ENCODE results near the gene TEX22. TPM values are rescaled to one million over a fixed set of nuclear protein-coding genes. Genes with fewer than 3 reads are reported as not detected.

The TEX22 gene
- total RNA-seq, 1 donor = under 0.01 TPM

DNA sequence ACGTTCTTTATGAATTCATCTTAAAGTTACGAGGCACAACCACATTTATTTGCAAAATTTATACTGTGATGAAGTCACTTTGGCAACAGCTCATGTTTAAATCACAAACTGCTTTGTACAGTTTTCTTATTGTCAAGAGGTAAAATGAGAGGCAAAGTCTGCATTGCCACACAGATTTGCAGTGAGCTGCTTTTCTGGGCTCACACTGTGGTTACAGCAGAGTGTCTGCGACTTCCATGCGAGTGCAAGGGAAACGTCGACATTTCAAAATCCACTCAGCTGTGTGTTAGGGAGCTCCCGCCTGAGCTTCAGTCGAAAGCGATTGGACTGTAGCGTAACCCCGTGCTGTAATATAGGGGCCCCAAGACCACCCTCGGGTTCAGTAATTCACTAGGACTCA lies 34.3 kb downstream of the TEX22 start:
- no peak for DNase-seq (ENCODE audit: low read depth)
- no peak overlapping the region for H3K4me3 ChIP-seq (ENCODE audit: low read depth, low read length)
- TF ChIP-seq, protein P1, sequence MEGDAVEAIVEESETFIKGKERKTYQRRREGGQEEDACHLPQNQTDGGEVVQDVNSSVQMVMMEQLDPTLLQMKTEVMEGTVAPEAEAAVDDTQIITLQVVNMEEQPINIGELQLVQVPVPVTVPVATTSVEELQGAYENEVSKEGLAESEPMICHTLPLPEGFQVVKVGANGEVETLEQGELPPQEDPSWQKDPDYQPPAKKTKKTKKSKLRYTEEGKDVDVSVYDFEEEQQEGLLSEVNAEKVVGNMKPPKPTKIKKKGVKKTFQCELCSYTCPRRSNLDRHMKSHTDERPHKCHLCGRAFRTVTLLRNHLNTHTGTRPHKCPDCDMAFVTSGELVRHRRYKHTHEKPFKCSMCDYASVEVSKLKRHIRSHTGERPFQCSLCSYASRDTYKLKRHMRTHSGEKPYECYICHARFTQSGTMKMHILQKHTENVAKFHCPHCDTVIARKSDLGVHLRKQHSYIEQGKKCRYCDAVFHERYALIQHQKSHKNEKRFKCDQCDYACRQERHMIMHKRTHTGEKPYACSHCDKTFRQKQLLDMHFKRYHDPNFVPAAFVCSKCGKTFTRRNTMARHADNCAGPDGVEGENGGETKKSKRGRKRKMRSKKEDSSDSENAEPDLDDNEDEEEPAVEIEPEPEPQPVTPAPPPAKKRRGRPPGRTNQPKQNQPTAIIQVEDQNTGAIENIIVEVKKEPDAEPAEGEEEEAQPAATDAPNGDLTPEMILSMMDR (IDR thresholded peaks at IDR 0.05; ENCODE audit: insufficient read depth, low read depth, low read length) = no peak

DNA sequence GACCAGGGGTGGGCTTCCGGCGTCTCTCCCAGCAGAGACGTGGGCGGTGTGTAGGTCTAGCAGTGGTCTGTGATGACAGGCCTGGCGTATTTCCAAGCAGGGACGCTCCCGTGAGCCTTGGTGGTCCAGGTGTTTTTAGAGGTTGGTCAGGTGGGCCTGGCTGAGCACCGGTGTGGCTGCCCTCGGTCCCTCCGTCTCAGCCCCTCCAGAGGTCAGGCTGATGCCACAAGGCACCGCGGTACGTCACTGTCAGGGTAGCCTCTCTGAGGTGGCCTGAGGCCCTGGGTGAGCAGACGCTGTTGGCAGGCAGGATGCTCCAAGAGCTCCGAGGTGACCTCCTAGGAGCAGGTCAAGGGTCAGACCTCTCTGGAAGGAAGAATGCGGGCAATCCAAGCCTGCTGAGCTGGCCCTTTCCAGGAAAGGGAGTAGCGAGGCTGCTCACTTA lies 34.8 kb downstream of the TEX22 start:
- no peak overlapping the region for H3K4me3 ChIP-seq (ENCODE audit: low read depth, low read length)
- TF ChIP-seq, protein P1 (IDR thresholded peaks at IDR 0.05; ENCODE audit: insufficient read depth, low read depth, low read length) = no peak
- DNase-seq (ENCODE audit: low read depth) = no peak

DNA sequence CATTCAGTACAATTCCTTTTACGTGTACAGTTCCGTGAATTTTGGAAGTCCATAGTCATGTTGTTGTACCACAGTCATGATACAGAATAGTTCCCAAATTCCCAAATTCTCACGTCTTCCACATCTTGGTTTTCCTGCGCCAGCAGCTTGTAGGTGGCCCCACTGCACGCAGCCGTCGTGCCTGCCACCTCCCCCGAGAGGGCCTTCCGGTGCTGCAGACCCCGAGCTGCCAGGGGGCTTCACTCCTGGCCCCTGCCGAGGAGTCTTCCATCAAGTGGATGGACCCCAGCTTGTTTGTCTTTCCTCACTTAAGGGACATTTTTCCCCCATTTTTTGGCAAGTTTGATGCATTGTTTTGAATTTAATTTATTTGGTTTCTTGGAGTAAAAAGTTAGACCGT lies 38.1 kb downstream of the TEX22 start:
- no peak overlapping the region for H3K4me3 ChIP-seq (ENCODE audit: low read depth, low read length)
- TF ChIP-seq, protein P1 (IDR thresholded peaks at IDR 0.05; ENCODE audit: insufficient read depth, low read depth, low read length) = no peak
- no peak for DNase-seq (ENCODE audit: low read depth)

DNA sequence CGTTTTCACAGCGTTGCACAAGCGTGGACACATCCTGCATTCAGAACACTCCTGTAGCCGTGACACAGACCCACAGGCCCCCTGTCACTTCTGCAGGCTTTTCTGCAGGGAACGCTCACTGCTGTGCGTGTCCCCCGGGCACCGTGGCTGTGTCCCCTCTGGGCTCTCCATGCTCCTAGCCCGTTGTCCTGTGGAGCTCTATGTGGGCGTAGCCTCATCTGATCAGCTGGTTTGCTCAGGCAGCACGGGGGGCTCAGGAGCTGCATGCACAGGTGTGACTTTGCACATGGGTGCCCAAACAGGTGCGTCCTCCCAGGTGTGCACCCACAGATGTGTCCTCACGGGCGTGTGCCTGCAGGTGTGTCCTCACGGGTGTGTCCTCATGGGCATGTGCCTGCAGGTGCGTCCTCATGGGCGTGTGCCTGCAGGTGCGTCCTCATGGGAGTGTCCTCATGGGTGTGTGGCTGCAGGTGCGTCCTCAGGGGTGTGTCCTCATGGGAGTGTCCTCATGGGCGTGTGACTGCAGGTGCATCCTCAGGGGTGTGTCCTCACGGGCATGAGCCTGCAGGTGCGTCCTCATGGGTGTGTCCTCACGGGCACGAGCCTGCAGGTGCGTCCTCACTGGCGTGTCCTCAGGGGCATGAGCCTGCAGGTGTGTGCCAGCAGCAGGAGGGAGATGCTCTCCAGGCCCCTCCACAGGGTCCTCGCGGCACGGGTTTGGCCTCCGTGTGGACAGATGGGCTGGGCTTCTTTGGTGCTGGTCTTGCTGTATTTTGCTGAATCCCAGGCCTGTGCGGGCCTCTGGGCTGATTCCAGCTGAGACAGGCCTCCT lies 38.8 kb downstream of the TEX22 start:
- H3K4me3 ChIP-seq (ENCODE audit: low read depth, low read length) = no peak overlapping the region
- no peak for DNase-seq (ENCODE audit: low read depth)
- TF ChIP-seq, protein P1 (IDR thresholded peaks at IDR 0.05; ENCODE audit: insufficient read depth, low read depth, low read length) = no peak

DNA sequence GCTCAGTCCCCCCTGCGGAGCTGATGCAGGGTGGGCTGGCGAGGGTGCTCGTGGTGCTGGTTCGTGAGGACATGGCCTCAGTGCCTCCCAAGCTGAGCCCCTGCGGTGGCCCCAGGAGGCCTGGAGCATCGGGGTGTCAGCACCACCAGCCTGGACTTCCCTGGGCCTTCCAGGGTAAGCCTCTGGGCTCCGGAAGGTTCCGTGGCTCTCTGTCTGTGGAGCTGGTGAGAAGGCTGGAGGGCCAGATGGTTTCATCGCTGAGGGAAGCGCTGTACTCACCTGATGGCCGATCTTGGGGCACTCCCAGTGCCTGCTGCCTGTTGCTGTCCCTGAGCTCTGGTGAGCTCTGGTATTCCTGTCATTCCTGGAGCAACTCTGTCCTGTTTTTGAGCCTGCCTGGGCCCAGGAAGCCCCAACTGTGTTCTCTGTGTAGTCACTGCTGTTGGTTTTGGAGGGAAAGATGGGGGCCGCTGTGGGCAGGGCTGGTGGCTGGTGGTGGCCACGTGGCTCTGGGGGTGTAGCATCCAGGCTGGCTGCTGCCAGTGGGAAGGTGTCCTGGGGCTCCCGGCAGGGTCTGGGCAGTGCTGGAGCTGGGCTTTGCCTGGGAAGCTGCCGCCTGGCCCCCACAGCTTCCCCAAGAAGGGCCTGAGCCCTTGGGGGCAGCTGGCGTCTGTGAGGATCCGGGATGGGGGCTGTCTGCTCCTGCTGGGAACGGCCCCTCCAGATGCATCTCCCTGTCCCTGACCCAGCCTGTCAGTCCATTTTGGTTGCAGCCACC lies 39.6 kb downstream of the TEX22 start:
- TF ChIP-seq, protein P1 (IDR thresholded peaks at IDR 0.05; ENCODE audit: insufficient read depth, low read depth, low read length) = no peak
- no peak overlapping the region for H3K4me3 ChIP-seq (ENCODE audit: low read depth, low read length)
- DNase-seq (ENCODE audit: low read depth) = no peak

DNA sequence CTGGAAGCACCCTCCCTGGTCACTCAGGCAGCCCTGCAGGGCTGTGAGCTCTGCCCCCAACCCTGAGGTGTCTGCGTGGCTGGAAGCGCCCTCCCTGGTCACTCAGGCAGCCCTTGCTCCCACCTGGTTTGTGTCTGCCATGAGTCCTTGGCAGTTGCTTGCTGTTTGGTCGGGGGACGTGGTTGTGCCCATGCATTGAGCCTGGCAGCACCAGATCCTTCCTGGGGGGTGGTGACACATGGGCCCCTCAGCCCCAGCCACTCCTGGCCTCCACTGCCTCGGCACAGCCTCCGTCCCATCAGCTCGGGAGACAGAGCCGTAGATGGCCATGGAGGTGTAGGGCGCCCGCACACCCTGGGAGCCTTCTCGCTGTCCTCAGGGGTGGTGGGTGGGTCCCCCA lies 40.8 kb downstream of the TEX22 start:
- DNase-seq (ENCODE audit: low read depth) = no peak
- no peak overlapping the region for H3K4me3 ChIP-seq (ENCODE audit: low read depth, low read length)
- TF ChIP-seq, protein P1 (IDR thresholded peaks at IDR 0.05; ENCODE audit: insufficient read depth, low read depth, low read length) = no peak
